NK-92 treated with Interleukin-12 subunit alpha and Interleukin-12 subunit beta, amount 100 ng/mL, for 24 hours (cell line): ENCODE data around the gene MAPK12.

Source experiments
- DNase-seq: peaks from one replicate; lab custom pipeline; 2025; lab: John Stamatoyannopoulos, UW

The MAPK12 gene

GRCh38 chr22:50299785-50300619, 38.5 kb upstream of the MAPK12 start:
- DNase-seq, result no peak

- DNase-seq, result no peak
Measured at GRCh38 chr22:50298937-50299784, 37.7 kb upstream of the MAPK12 start.

- DNase-seq, result no peak
Measured at GRCh38 chr22:50298266-50298637, 36.8 kb upstream of the MAPK12 start.

- DNase-seq, result no peak
Measured at GRCh38 chr22:50297510-50298265, 36.2 kb upstream of the MAPK12 start.

GRCh38 chr22:50296658-50297490, 35.4 kb upstream of the MAPK12 start:
- no peak for DNase-seq

GRCh38 chr22:50294319-50294656, 32.8 kb upstream of the MAPK12 start:
- no peak for DNase-seq

GRCh38 chr22:50293441-50294318, 32.2 kb upstream of the MAPK12 start:
- no peak for DNase-seq

- no peak for DNase-seq
Measured at GRCh38 chr22:50292643-50293440, 31.4 kb upstream of the MAPK12 start.

- DNase-seq, result no peak
Measured at GRCh38 chr22:50289942-50290630, 28.6 kb upstream of the MAPK12 start.

GRCh38 chr22:50289151-50289941, 27.9 kb upstream of the MAPK12 start:
- DNase-seq, result no peak

- DNase-seq, result no peak
Measured at GRCh38 chr22:50287731-50288130, 26.2 kb upstream of the MAPK12 start.

GRCh38 chr22:50286701-50287318, 25.3 kb upstream of the MAPK12 start:
- no peak for DNase-seq

GRCh38 chr22:50286275-50286674, 24.8 kb upstream of the MAPK12 start:
- no peak for DNase-seq

GRCh38 chr22:50285568-50286229, 24.2 kb upstream of the MAPK12 start:
- DNase-seq, result no peak

GRCh38 chr22:50284479-50284878, 23.0 kb upstream of the MAPK12 start:
- DNase-seq, result no peak

- DNase-seq, result no peak
Measured at GRCh38 chr22:50283821-50284220, 22.3 kb upstream of the MAPK12 start.
